Brain pericyte (primary cell): ENCODE results near the gene ALOX12B.
"Not testable (repeated sequence)": the region's sequence is repeated elsewhere in the genome, so short reads cannot be mapped to it uniquely, and the experiment has no call there.

Experiments used
- DNase-seq: peaks from one replicate; pipeline ENCODE4 v3.0.0-alpha.2; 2012; ENCODE audit warnings: low read depth, low spot score

The ALOX12B gene

GRCh38 chr17:8082292-8082691, 5.2 kb downstream of the ALOX12B start:
- no peak for DNase-seq

GRCh38 chr17:8081876-8082275, 5.6 kb downstream of the ALOX12B start:
- no peak for DNase-seq

- no peak for DNase-seq
These were observed 6.7 kb downstream of the ALOX12B start for GRCh38 chr17:8080799-8081219.

GRCh38 chr17:8080208-8080798, 7.2 kb downstream of the ALOX12B start:
- DNase-seq = no peak

DNA sequence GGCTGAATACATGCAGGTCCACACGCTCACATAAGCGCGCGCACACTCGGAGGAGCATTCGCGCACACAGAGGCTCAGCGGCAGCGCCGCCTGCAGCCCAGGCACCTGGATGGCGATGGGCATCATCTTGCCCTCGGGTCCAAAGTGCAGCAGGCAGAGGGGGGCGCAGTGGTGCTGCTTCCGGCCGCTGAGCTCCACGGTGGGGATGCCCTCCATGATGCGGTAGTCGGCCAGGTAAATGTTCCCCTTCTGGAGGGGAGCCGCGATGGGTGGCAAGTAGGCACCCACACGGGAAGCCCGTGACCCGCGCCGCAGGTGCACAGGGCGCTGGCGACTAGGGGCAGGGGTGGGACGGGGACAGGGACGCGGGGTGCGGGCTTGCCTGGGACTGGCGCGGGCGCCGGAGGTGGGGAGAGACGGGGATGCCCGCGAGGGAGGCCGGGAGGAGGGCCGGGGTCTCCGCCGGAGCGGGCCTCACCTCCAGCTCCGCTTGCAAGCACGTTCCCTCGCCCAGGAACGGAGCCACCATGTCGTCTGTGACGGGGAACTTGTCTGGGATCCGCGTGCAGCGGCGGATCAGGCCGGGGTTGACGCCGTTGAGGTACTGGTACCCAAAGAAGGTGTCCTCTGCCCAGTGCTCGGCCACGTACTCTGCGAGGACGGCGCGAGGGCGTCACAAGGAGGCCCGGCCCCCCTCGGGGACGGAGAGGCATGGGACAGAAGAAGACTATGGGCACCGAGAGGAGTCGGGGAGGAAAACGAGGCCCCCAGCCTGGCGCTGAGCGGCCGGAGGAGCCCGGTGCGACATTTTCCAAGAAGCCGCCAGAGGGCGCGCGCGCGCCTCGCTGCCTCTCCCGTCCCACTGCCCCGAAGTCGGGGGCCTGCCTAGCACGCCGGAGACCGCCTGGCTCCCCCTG, 8.0 kb downstream of the ALOX12B start:
- no peak for DNase-seq

DNA sequence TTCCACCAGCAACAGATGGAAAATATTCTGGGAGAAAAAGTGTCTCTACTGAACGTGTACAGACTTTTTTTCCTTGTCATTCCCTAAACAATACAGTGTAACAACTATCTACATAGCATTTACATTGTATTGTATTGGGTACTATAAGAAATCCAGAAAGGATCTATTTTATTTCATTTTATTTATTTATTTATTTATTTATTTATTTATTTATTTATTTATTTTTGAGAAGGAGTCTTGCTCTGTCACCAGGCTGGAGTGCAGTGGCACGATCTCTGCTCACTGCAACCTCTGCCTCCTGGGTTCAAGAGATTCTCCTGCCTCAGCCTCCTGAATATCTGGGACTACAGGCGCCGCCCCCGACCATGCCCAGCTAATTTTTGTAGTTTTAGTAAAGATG, 9.6 kb downstream of the ALOX12B start:
- not testable (repeated sequence) for DNase-seq

DNA sequence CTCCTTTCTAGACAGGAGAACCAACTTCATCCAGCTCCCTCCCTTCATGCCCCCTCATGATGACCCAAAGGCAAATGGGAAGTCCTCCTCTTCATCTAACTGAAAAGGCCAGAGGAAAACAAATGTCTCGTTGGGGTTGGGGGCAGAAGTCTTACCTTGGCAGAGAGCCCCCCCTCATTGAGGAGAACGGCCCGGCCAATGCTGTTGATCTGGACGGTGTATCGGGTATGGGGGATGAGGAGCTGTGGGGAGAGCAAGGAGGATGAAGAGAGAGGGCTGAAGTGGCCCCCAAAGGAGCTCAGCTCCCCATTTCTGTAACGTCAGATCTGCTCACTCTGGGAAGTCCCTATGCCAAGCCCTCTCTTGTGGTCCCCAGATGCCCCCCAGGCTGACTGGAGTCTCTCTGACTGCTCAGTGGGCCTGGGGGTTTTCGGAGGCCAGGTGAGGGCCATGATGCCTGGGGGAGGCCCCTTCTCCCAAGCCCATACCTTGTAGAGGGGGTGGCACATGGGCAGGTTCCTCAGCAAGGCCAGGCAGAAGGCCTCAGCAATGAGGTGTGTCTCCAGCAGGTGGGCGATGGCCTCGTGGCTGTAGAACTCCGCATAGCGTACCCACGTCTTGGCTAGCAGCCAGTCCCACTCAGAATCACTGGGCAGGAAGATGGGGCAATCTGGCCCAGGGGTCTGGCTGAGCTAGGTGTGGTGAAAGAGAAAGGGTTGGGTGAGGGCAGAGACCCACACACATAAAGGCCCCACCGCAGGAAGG, 10.8 kb downstream of the ALOX12B start:
- DNase-seq = no peak

- DNase-seq = no peak
These were observed 11.8 kb downstream of the ALOX12B start for GRCh38 chr17:8075574-8076342.

- DNase-seq = no peak
These were observed 12.4 kb downstream of the ALOX12B start for GRCh38 chr17:8075081-8075480.

- DNase-seq = no peak
These were observed 13.0 kb downstream of the ALOX12B start for GRCh38 chr17:8074554-8074953.

DNA sequence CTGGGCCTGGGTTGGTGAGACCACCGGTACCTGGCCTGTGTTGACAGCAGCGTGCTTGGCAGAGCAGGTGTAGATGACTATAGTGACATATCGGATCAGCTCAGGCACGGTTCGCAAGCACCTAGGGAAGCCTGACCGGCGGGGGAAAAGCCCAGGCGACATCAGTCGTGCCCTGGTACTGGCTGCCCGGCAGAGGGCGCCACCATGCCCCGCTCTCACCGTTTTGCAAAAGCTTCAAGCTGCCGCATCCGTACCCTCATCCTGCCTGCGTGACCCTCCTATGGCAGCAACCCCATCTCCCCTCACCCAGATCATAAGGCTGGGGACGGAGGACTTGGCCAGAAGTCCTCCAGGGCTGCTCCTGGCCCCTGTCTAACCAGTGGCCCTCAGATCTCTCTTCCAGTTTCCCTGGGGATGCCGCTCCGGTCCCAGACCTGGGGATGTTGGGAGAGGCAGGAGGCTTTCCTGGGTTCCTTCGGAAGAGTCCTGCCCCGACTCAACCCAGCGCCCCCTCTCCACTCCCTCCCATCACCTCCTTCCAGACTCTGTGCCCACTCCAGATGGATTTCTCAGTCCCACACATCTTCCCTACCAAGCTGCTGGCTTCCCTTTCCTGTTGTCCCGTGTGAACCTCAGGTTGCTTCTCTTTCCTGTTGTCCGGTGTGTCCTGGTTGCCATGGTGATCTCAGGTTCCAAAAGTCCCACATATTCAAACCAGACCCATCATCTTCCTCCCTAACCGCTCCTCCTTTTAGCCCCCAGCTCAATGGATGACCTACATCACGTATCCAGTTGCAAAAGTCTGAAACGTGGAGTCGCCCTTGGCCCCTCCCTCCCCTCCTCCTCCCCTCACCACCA, 13.7 kb downstream of the ALOX12B start:
- DNase-seq = no peak

- DNase-seq = no peak
These were observed 14.6 kb downstream of the ALOX12B start for GRCh38 chr17:8072729-8073461.

- no peak for DNase-seq
These were observed 15.2 kb downstream of the ALOX12B start for GRCh38 chr17:8072341-8072728.

- no peak for DNase-seq
These were observed 16.0 kb downstream of the ALOX12B start for GRCh38 chr17:8071496-8071895.

DNA sequence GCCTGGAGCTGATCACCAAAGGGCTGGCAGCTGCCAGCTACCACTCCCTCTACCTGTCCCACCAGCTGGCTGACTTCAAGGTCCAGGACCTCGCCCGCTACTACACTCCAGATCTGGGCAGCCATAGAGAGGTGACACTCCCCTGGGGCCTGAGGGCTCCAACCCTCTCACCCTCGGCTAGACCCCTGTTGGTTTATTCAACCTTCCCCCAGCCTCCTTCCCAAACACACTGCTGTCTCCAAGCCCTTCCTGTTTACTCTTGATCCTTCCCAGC, 18.0 kb downstream of the ALOX12B start:
- DNase-seq = no peak

- DNase-seq = no peak
These were observed 18.6 kb downstream of the ALOX12B start for GRCh38 chr17:8068736-8069586.

DNA sequence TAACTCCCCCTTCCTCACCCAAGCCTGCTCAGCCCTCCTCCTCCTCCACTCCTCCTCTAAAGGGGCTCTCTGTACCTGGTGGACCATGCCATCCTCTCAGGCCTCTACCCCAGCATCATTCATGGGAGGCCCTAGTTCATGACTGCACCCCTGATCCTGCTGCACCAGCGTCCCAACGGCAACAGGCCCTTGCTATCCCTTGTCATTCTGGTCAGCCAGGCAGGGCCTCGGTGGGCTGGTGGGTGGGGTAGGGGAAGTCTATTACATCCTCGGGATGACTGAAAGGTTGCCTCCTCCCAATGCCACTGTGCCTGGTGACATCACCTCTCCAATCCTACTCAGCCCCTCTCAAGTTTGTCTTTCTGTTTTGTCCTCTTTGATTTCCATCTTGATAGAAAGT, 19.7 kb downstream of the ALOX12B start:
- no peak for DNase-seq

GRCh38 chr17:8066841-8067775, 20.4 kb downstream of the ALOX12B start:
- no peak for DNase-seq
